ENCODE data around the gene CADPS2.

CADPS2 gene

DNA sequence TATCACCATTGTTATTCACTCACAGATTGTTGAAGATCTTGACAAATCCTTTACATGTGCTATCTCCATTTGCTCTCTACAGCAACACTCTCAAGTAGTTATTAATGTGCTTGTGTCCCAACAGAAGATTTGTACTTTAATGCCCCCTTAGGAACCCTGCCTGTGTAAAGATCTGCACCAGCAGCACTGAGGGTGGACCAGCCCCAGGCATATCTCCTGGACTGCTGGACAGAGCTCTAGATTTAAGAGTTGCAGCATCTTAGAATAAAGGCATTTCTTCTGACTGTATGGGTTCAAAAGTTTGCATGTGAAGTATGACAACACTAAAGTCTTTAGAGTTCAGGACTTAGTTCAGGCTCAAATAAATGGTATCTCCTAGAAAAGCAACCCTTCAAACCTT is 282.0 kb downstream of the CADPS2 start:
- no peak for DNase-seq (ENCODE audit: low read depth in 1 of 2, low spot score in 1 of 2)
- H3K27me3 ChIP-seq (ENCODE audit: insufficient read depth, poor library complexity, severe bottlenecking), result no peaks in the 10 kb centered on the region
- TF ChIP-seq SPI1 (IDR thresholded peaks at IDR 0.05; ENCODE audit: borderline replicate concordance, low read depth) (no peak), GABPA (IDR thresholded peaks at IDR 0.05; ENCODE audit: low read depth) (no peak), POLR2AphosphoS5 (IDR thresholded peaks at IDR 0.05; ENCODE audit: low read depth) (no peak)
- TF ChIP-seq, protein P1, sequence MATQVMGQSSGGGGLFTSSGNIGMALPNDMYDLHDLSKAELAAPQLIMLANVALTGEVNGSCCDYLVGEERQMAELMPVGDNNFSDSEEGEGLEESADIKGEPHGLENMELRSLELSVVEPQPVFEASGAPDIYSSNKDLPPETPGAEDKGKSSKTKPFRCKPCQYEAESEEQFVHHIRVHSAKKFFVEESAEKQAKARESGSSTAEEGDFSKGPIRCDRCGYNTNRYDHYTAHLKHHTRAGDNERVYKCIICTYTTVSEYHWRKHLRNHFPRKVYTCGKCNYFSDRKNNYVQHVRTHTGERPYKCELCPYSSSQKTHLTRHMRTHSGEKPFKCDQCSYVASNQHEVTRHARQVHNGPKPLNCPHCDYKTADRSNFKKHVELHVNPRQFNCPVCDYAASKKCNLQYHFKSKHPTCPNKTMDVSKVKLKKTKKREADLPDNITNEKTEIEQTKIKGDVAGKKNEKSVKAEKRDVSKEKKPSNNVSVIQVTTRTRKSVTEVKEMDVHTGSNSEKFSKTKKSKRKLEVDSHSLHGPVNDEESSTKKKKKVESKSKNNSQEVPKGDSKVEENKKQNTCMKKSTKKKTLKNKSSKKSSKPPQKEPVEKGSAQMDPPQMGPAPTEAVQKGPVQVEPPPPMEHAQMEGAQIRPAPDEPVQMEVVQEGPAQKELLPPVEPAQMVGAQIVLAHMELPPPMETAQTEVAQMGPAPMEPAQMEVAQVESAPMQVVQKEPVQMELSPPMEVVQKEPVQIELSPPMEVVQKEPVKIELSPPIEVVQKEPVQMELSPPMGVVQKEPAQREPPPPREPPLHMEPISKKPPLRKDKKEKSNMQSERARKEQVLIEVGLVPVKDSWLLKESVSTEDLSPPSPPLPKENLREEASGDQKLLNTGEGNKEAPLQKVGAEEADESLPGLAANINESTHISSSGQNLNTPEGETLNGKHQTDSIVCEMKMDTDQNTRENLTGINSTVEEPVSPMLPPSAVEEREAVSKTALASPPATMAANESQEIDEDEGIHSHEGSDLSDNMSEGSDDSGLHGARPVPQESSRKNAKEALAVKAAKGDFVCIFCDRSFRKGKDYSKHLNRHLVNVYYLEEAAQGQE (IDR thresholded peaks at IDR 0.05; ENCODE audit: insufficient replicate concordance, low read depth), result no peak
- no peak overlapping the region for H3K4me3 ChIP-seq (replicated peaks; ENCODE audit: insufficient read depth, low read length)
- no peak overlapping the region for H3K27ac ChIP-seq (replicated peaks)

DNA sequence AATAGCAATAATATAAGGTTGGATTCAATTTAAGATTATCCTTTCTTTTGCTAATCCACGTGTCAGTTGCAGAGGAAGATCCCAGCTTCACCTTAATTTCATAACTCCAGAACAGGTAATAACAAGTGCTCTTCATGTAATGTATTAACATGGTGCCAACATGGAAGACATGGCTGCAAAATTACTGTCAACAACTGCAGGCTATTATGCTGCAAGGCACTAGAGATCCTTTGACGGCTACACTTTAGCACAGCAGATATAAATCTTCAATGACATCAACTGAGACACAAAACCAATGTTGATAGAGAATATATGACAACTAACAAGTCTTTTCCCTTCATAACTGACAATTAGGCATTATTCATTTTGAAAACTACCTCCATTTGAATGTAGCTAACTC is 283.5 kb downstream of the CADPS2 start:
- DNase-seq (ENCODE audit: low read depth in 1 of 2, low spot score in 1 of 2), result no peak
- TF ChIP-seq, protein P2, sequence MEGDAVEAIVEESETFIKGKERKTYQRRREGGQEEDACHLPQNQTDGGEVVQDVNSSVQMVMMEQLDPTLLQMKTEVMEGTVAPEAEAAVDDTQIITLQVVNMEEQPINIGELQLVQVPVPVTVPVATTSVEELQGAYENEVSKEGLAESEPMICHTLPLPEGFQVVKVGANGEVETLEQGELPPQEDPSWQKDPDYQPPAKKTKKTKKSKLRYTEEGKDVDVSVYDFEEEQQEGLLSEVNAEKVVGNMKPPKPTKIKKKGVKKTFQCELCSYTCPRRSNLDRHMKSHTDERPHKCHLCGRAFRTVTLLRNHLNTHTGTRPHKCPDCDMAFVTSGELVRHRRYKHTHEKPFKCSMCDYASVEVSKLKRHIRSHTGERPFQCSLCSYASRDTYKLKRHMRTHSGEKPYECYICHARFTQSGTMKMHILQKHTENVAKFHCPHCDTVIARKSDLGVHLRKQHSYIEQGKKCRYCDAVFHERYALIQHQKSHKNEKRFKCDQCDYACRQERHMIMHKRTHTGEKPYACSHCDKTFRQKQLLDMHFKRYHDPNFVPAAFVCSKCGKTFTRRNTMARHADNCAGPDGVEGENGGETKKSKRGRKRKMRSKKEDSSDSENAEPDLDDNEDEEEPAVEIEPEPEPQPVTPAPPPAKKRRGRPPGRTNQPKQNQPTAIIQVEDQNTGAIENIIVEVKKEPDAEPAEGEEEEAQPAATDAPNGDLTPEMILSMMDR (IDR thresholded peaks at IDR 0.05; ENCODE audit: insufficient read depth, low read length), result no peak
- TF ChIP-seq SPI1 (IDR thresholded peaks at IDR 0.05; ENCODE audit: borderline replicate concordance, low read depth), result no peak
- no peak for TF ChIP-seq GABPA (IDR thresholded peaks at IDR 0.05; ENCODE audit: low read depth)
- Histone ChIP-seq H3K27ac (replicated peaks) (no peak overlapping the region), H3K4me3 (replicated peaks; ENCODE audit: insufficient read depth, low read length) (no peak overlapping the region), H3K27me3 (ENCODE audit: insufficient read depth, poor library complexity, severe bottlenecking) (no peaks in the 10 kb centered on the region)

DNA sequence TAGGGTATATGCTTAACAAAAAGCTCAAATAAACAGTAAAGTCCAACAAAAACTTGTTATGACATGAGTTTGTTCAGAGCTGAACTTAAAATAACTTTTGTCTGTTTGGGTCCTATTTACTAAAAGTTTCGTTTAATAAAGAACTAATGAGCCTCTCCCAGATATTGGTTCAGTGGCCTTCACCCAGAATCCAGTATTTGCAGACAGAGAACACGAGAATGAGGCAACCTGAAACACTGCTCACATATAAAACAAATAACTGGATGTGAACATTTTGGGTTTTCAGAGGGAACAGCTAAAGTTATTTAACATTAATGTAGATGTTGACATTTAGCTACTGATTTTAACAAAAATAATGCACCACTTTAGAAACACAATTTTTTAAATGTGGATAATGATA is 285.6 kb downstream of the CADPS2 start:
- TF ChIP-seq GABPA (IDR thresholded peaks at IDR 0.05; ENCODE audit: low read depth), result no peak
- no peak for TF ChIP-seq POLR2AphosphoS5 (IDR thresholded peaks at IDR 0.05; ENCODE audit: low read depth)
- TF ChIP-seq, protein P1 (IDR thresholded peaks at IDR 0.05; ENCODE audit: insufficient replicate concordance, low read depth), result no peak
- TF ChIP-seq, protein P2 (IDR thresholded peaks at IDR 0.05; ENCODE audit: insufficient read depth, low read length), result no peak
- TF ChIP-seq SPI1 (IDR thresholded peaks at IDR 0.05; ENCODE audit: borderline replicate concordance, low read depth), result no peak
- no peak overlapping the region for H3K27ac ChIP-seq (replicated peaks)
- no peak overlapping the region for H3K4me3 ChIP-seq (replicated peaks; ENCODE audit: insufficient read depth, low read length)
- H3K27me3 ChIP-seq (ENCODE audit: insufficient read depth, poor library complexity, severe bottlenecking), result no peaks in the 10 kb centered on the region
- DNase-seq (ENCODE audit: low read depth in 1 of 2, low spot score in 1 of 2), result no peak

DNA sequence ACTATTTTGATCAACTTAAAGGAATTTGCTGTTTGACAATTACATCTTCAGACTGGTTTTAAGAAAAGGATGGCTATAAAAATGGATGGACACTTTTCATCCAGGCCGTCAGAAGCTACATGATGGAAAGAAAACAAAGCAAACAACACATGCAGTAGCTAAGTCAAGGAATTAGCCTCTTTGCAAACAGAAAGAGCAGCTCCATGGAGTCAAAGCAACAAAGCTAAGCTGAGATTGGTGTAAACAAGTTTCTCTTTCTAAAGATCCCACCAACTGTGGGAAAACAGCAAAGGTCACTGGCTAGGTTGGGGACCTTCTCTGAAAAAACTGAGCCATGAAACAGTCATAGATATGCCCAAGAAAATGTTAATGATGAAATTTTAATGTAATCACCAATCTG is 286.2 kb downstream of the CADPS2 start:
- no peak for DNase-seq (ENCODE audit: low read depth in 1 of 2, low spot score in 1 of 2)
- no peak overlapping the region for H3K4me3 ChIP-seq (replicated peaks; ENCODE audit: insufficient read depth, low read length)
- no peaks in the 10 kb centered on the region for H3K27me3 ChIP-seq (ENCODE audit: insufficient read depth, poor library complexity, severe bottlenecking)
- TF ChIP-seq GABPA (IDR thresholded peaks at IDR 0.05; ENCODE audit: low read depth) (no peak), POLR2AphosphoS5 (IDR thresholded peaks at IDR 0.05; ENCODE audit: low read depth) (no peak), SPI1 (IDR thresholded peaks at IDR 0.05; ENCODE audit: borderline replicate concordance, low read depth) (no peak)
- TF ChIP-seq, protein P2 (IDR thresholded peaks at IDR 0.05; ENCODE audit: insufficient read depth, low read length), result no peak
- TF ChIP-seq, protein P1 (IDR thresholded peaks at IDR 0.05; ENCODE audit: insufficient replicate concordance, low read depth), result no peak
- H3K27ac ChIP-seq (replicated peaks), result no peak overlapping the region

Measured in HL-60 (cell line).